Neutrophil (primary cell): Measurements from ENCODE around the gene DNLZ.

ENCODE experiments used
- H3K27ac ChIP-seq: fragments of 200-600 bp; sonication (generic); 2 replicates; pipeline ENCODE4 v1.5.1; 2016; ENCODE audit warnings: mild to moderate bottlenecking, moderate library complexity
- H3K27me3 ChIP-seq: fragments of 200-600 bp; sonication (generic); 2 replicates; pipeline ENCODE4 v1.6.0; 2016; ENCODE audit warnings: mild to moderate bottlenecking
- H3K36me3 ChIP-seq: fragments of 200-600 bp; sonication (generic); 2 replicates; pipeline ENCODE4 v1.5.1; 2017
- H3K4me1 ChIP-seq, 2 experiments: fragments of 200-600 bp in 1 of 2; sonication (generic) in 1 of 2; 1 replicate in 1 of 2; 2 replicates in 1 of 2; pipeline versions ENCODE4 v1.5.1 to v1.6.1; 2013 to 2016; ENCODE audit warnings: low read depth in 1 of 2, low read length in 1 of 2, mild to moderate bottlenecking in 1 of 2, moderate library complexity in 1 of 2; ENCODE audit not compliant: control insufficient read depth in 1 of 2, insufficient read depth in 1 of 2
- H3K4me3 ChIP-seq, 2 experiments: fragments of 200-600 bp in 1 of 2; sonication (generic) in 1 of 2; 1 replicate in 1 of 2; 2 replicates in 1 of 2; pipeline ENCODE4 v1.5.1; 2013 to 2016; ENCODE audit warnings: low read depth in 1 of 2, low read length in 1 of 2, mild to moderate bottlenecking in 1 of 2, moderate library complexity in 1 of 2
- H3K9me3 ChIP-seq: fragments of 200-600 bp; sonication (generic); 2 replicates; pipeline ENCODE4 v1.5.1; 2016
- CTCF ChIP-seq: fragments of 200-600 bp; sonication (generic); IDR thresholded peaks from 2 replicates; pipeline ENCODE4 v1.5.1; 2016; ENCODE audit warnings: antibody characterized with exemption

The DNLZ gene

GRCh38 chr9:136394312-136395019 is 30.9 kb upstream of the DNLZ start:
- peaks cover 81% of the 10 kb centered on the region for H3K36me3 ChIP-seq
- H3K4me3 ChIP-seq, result no peak overlapping the region

DNA sequence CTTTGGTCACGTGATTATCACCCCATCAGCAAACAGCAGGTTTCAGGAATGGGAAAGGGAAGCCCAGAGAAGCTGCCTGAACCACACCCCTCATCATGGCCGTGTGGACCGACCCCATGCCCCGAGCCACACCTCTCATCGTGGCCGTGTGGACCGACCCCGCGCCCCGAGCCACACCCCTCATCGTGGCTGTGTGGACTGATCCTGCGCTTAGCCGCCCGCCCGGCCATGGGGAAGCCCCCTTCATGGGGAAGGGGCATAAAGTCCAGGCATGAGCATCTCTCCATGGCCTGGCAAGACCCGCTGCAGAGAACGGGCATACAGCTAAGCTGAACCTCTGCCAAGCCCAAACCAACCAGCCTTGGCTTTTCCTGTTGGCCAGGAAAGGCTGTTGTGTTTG is 30.0 kb upstream of the DNLZ start:
- no peaks in the 10 kb centered on the region for H3K4me1 ChIP-seq
- H3K9me3 ChIP-seq, result no peaks in the 10 kb centered on the region
- H3K27ac ChIP-seq, result no peak overlapping the region
- no peak overlapping the region for H3K4me3 ChIP-seq
- no peaks in the 10 kb centered on the region for H3K27me3 ChIP-seq
- peaks cover 90% of the 10 kb centered on the region for H3K36me3 ChIP-seq
- no peak for TF ChIP-seq CTCF

More at GRCh38 chr9:136394312-136395019, 30.9 kb upstream of the DNLZ start:
- peaks cover 4% of the 10 kb centered on the region for H3K27me3 ChIP-seq
- no peak for TF ChIP-seq CTCF
- H3K4me1 ChIP-seq, result peaks cover 5 to 9% of the 10 kb centered on the region in 2 experiments
- H3K27ac ChIP-seq, result no peak overlapping the region
- H3K9me3 ChIP-seq, result no peaks in the 10 kb centered on the region

GRCh38 chr9:136392538-136393449 is 29.2 kb upstream of the DNLZ start:
- Histone ChIP-seq H3K4me3 (no peak overlapping the region), H3K9me3 (no peaks in the 10 kb centered on the region), H3K4me1 (no peaks in the 10 kb centered on the region), H3K36me3 (peaks cover 94% of the 10 kb centered on the region), H3K27me3 (no peaks in the 10 kb centered on the region), H3K27ac (no peak overlapping the region)
- TF ChIP-seq CTCF, result no peak

DNA sequence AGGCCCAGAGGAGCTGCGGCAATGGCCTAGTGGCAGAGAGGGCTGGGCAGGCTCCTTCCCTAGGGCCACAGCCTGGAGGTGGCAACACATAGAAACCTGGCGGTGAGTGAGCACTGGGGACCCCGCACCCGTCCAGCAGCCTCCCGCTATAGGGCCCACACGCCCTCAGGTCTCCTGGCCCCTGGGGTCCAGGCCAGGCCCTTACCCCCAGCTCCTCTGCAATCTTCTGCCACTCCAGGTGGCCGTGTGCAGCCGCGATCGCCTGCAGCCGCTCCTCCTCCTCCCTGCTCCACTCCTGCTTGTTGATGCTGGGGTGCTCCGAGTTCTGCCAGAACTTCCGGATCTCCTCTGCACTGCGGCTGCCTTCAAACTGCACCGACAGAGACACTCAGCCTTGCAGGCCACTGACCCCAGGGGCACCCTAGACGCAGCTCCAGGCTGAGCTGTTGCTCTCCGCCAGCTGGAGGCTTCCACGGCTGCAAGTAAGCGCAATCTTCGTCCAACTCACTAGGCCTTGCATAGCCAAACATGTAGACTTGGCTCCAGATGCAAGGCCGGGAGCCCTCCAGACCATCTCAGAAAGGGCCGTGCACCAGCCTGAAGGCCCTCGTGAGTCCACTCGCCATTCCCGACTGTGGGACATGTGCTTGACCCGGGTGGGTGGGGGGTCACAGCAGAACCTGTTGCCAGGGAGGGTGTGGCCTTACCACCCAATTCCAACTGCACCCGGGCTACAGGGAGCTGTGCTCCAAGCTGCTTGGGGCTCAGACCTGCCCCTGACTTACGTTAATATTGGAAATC is 28.4 kb upstream of the DNLZ start:
- Histone ChIP-seq H3K27ac (no peak overlapping the region), H3K36me3 (peaks cover 94% of the 10 kb centered on the region)
- TF ChIP-seq CTCF, result no peak

DNA sequence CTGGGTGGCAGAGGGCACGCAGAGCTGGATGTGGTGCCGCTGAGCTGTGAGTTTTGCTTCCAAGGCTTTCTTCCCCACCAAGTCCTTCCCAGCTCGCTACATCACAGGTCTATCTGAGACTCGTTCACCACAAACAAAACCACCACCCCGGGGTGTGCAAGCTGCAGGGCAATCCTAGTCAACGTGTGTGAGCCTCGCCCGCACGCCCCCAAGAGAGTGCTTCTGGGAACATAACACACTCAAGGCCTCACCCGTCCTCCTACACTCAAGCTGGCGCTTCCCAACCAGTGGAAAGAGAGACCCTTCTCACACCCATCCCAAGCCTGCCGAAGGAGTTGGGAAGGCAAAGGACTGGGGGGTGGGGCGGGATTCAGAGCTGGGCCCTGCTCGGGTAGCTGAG is 25.9 kb upstream of the DNLZ start:
- no peak for TF ChIP-seq CTCF
- H3K36me3 ChIP-seq, result peaks cover 82% of the 10 kb centered on the region
- H3K4me3 ChIP-seq, result no peak overlapping the region
- no peaks in the 10 kb centered on the region for H3K9me3 ChIP-seq
- H3K27ac ChIP-seq, result no peak overlapping the region
- no peaks in the 10 kb centered on the region for H3K27me3 ChIP-seq
- no peaks in the 10 kb centered on the region for H3K4me1 ChIP-seq

More for the DNA sequence above, 28.4 kb upstream of the DNLZ start:
- Histone ChIP-seq H3K4me1 (no peaks in the 10 kb centered on the region), H3K27me3 (no peaks in the 10 kb centered on the region), H3K9me3 (no peaks in the 10 kb centered on the region), H3K4me3 (no peak overlapping the region)
